GM10847 (cell line): Measurements from ENCODE around the gene C2CD3.

ENCODE experiments used
- POLR2A ChIP-seq: IDR thresholded peaks from 2 replicates; pipeline ENCODE4 v1.6.1; 2011; ENCODE audit not compliant: insufficient read length; ENCODE audit errors: extremely low read depth

Gene C2CD3

DNA sequence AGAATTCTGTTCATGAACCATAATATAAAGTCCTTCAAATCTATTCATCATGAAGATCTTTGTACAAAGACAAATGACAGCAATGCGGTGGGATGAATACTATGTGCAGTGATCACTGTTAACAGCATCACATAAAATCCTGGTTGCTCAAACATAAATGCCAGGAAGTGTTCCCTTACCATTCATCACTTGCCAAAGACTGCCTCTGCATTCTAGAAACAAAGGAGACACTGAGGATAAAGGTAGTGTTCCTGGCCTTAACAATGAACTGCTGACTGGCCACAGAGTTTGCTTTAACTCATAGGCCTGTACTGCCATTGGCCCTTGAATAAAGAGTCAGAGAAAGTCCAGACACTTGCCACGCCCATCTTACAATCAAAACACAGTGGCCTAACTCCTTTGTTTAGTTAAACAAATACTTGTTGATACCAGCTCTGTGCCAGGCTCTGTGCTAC, 29.5 kb downstream of the C2CD3 start:
- no peak for TF ChIP-seq POLR2A

- no peak for TF ChIP-seq POLR2A
Measured at GRCh38 chr11:74139151-74139918, 31.5 kb downstream of the C2CD3 start.

DNA sequence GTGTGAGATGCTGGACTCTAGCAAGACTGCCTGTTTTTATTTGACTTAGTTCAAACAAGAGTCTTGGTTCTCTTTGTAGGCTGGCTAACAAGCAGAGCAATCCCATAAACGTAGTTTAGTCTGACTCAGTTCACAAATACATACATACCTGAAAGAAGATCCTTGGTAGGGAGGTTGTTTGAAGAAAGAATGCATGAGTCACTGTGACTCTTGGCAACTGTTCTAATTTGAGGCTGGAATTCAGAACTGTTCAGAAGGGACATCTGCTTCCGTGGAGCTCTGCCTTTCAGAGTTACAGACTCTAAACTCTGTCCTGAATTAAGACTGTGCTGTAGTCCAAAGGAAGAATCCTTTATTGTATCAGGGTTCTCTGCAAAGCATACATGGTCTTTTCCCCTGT, 32.2 kb downstream of the C2CD3 start:
- TF ChIP-seq POLR2A: no peak

DNA sequence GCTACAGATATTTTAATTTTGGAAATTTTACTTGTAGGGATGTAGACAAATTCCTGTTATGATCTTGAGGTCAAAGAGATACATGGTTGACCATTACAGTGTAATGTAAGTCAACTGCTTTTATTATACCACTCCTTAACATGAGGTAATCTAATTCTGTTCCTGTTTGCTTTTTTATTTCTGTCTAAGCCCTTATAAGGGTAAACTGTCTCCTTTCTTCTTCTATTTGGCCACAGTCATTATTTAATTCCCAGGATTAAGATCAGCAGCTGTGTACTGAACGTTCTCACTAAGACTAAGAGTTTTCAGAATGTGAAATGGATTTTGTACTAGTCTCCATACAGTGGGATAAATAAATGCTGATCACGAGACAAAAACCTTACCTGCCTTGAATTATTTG, 32.8 kb downstream of the C2CD3 start:
- no peak for TF ChIP-seq POLR2A

GRCh38 chr11:74135127-74135840, 35.5 kb downstream of the C2CD3 start:
- no peak for TF ChIP-seq POLR2A

GRCh38 chr11:74134661-74135060, 36.1 kb downstream of the C2CD3 start:
- TF ChIP-seq POLR2A: no peak

DNA sequence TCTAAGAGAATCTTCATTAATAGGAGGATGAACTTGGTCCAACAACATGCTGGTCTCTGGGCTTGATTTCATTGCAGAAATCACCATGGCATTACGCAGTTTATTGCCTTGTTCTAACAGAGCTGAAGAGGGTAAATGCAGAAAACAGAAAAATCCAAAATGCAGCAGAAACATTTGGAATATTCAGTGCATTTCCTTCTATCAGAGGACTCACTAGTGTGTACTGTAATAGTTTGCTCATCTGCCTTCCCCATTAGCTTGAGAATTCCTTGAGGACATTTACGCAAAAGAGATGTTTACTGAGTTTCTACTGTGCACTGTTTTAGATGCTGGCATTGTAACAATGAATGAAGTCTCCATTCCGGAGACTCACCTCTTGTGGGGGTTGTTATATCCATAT, 37.4 kb downstream of the C2CD3 start:
- no peak for TF ChIP-seq POLR2A

- TF ChIP-seq POLR2A: no peak
Measured at GRCh38 chr11:74132833-74133232, 38.0 kb downstream of the C2CD3 start.

- TF ChIP-seq POLR2A: no peak
Measured at GRCh38 chr11:74123008-74123448, 47.8 kb downstream of the C2CD3 start.

DNA sequence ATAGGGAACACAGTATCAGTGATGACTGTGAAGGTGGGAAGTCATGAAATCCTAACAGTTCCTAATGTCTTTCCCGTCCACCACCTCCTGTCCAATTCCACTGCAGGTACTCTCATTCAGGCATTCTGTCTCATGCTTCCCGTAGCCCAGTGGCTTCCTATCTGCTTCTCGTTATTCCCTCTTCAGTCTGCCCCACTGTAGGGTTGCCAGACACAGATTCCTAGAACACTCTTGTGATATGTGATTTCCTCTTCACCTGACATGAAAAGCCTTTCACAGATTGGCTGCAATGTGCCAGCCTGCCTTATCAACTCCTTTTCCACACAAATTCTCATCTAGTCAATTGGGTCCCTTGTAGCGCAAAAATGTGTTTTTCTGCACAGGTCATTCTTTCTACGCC, 49.0 kb downstream of the C2CD3 start:
- no peak for TF ChIP-seq POLR2A

DNA sequence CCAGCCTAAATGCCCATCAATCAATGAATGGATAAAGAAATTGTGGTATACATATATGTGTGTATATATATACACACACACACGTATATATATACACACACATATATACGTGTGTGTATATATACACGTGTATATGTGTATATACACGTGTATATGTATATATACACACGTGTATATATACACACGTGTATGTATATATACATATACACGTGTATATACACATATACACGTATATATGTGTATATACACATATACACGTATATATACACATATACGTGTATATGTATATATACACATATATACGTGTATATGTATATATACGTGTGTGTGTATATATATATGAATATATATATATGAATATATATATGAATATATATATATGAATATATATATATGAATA, 54.1 kb downstream of the C2CD3 start:
- TF ChIP-seq POLR2A: no peak

- no peak for TF ChIP-seq POLR2A
Measured at GRCh38 chr11:74112877-74113276, 57.9 kb downstream of the C2CD3 start.

DNA sequence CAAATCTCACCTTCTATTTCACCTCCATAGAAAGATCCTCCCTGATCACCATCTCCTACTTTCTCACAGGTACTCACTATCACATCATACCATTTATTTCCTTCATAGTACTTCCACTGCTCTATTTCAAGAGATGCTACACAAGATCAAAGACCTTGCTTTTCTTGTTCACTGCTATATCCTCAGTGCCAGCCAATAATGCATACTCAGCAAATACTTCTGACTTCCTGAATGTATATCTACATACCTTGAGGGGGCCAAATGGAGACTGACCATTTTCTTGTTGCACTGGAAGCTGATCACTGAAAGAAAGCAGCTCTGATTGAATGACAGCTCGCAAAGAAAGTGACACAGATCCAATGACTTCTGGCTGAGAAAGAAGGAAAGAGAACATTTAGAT, 64.7 kb downstream of the C2CD3 start:
- no peak for TF ChIP-seq POLR2A

- no peak for TF ChIP-seq POLR2A
Measured at GRCh38 chr11:74102321-74102720, 68.5 kb downstream of the C2CD3 start.

DNA sequence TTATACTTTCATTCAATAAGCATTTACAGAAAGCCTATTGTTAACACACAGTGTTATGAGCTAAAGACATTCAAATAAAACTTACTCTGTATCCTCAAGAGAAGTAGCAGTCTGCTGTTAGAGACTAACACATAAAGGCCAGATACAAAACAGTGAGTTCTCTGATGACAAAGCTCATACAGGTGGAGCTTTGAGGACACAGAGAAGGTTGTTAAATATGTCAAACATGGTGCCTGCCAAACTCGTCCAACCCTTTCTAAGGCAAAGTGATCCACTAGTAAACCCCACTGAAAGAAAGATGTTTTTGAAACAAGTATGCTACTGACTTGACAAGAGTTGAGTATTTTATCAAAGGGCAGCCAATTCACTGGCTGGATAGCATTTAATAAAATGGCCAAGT, 70.1 kb downstream of the C2CD3 start:
- no peak for TF ChIP-seq POLR2A

- no peak for TF ChIP-seq POLR2A
Measured at GRCh38 chr11:74100231-74100630, 70.6 kb downstream of the C2CD3 start.

- TF ChIP-seq POLR2A: no peak
Measured at GRCh38 chr11:74097686-74098237, 73.0 kb downstream of the C2CD3 start.

DNA sequence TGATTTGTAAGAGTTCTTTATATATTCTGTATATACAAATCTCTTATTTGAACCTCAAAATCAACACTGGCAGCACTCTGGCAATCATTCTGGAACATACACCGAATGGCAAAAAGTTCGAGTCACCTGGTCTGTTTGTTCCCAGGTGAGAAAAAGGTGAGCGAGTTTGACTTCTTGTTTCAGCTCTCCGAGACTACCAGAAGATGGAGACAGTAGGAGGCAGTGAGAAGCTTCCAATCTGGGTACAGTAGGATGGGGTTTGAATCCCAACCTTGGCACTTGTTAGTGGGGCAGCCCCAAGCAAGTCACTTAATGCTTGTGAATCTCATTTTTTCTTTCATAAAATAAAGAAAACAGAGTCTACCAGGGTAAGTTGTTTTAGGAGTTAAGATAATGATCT, 76.4 kb downstream of the C2CD3 start:
- no peak for TF ChIP-seq POLR2A
